ENCODE data around the gene R3HDM2.
"Not testable (repeated sequence)": the region's sequence is repeated elsewhere in the genome, so short reads cannot be mapped to it uniquely, and the experiment has no call there.

The R3HDM2 gene

DNA sequence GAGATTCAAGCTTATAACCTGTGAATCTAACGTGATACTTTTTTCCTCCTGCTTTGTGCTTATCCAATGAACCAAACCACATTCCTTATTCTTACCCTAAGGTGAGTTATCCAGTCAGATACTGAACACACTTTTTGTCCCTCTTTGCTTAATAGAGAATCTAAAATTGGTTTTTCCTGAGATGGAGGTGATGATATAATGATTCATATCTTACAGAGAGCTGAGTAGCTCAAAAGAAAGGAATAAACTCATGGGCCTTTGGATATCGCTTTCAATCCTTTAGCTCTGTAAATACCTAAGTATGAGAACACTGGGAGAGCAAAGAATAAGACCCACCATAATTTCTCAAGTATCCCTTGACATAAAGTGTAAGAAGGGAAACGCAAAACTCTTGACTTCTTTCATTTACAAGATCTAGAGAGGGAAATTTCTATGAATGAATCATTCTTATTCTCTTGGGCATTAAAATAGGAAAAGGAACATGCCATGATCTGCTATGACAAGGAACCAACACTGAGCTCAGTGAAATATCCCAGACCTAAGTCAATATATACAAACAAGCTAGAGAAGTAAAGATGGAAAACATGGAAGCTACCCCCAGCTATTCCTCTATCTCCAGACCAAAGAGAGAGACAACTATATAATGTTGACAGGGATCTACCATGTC is 98.1 kb downstream of the R3HDM2 start:
- Mint-ChIP-seq H3K27me3 (no peaks in the 10 kb centered on the region), H3K4me1 (ENCODE audit: low read depth) (peaks cover 3% of the 10 kb centered on the region), H3K4me3 (no peak overlapping the region), H3K9me3 (no peaks in the 10 kb centered on the region), H3K27ac (no peak overlapping the region), H3K36me3 (ENCODE audit: low read depth) (peaks cover 22% of the 10 kb centered on the region)

DNA sequence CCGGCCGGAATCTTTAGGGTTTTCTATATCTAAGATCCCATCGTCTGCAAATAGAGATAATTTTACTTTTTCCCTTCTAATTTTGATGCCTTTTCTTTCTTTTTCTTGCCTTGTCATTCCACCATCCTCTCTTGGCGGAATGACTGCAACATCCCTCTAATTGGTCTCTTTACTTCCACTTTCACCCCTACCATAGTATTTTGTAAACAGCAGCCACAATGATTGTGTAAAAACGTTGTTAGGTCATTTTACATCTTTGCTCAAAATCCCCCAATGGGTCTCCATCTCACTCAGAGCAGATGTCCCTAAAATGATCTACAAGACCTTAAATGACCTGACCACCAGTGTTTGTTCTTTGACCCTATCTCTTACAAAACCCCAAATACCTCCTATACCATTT is 99.9 kb downstream of the R3HDM2 start:
- Mint-ChIP-seq H3K4me3 (no peak overlapping the region), H3K36me3 (ENCODE audit: low read depth) (peaks cover 19% of the 10 kb centered on the region), H3K9me3 (no peaks in the 10 kb centered on the region), H3K27me3 (no peaks in the 10 kb centered on the region), H3K27ac (no peak overlapping the region), H3K4me1 (ENCODE audit: low read depth) (peaks cover 3% of the 10 kb centered on the region)

DNA sequence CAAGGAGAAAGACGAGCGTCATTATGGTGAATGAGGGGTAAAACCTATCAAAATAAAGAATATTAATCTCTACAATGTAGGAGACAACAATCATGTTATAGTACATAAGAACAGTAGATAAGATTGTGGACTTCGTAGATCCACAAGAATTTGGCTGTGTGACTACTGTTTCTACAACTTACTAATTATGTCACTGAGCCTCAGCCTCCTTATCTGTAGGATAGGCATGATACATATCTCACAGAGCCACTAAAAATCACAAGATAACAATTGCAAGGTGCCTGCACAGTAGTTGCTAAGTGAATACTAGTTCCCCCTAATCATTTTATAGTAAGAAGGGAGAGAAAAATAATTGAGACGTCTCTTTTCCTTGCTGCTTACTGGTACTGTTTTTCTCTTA is 101.6 kb downstream of the R3HDM2 start:
- Mint-ChIP-seq H3K4me3 (no peak overlapping the region), H3K27ac (no peak overlapping the region)

DNA sequence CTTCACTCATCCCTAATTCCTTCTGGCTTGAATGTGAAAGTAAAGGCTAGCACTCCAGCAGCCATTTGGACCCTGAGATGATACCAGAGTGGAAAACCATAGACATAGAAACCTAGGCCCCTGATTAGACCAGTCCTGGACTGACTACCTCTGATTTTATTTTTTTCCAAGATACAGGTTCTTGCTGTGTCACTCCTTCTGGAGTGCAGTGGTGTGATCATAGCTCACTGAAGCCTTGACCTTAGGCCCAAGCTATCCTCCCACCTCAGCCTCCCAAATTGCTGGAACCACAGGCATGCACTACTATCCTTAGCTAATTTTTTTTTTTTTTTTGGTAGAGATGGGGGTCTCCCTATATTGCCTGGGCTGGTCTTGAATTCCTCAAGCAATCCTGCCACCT is 105.4 kb downstream of the R3HDM2 start:
- no peak overlapping the region for H3K4me3 Mint-ChIP-seq
- no peak overlapping the region for H3K27ac Mint-ChIP-seq
- no peaks in the 10 kb centered on the region for H3K9me3 Mint-ChIP-seq
- no peaks in the 10 kb centered on the region for H3K27me3 Mint-ChIP-seq
- H3K4me1 Mint-ChIP-seq (ENCODE audit: low read depth) = no peaks in the 10 kb centered on the region
- H3K36me3 Mint-ChIP-seq (ENCODE audit: low read depth) = peaks cover 10% of the 10 kb centered on the region

More for the DNA sequence above, 101.6 kb downstream of the R3HDM2 start:
- Mint-ChIP-seq H3K27me3 (no peaks in the 10 kb centered on the region), H3K4me1 (ENCODE audit: low read depth) (peaks cover 3% of the 10 kb centered on the region), H3K9me3 (no peaks in the 10 kb centered on the region), H3K36me3 (ENCODE audit: low read depth) (peaks cover 19% of the 10 kb centered on the region)

DNA sequence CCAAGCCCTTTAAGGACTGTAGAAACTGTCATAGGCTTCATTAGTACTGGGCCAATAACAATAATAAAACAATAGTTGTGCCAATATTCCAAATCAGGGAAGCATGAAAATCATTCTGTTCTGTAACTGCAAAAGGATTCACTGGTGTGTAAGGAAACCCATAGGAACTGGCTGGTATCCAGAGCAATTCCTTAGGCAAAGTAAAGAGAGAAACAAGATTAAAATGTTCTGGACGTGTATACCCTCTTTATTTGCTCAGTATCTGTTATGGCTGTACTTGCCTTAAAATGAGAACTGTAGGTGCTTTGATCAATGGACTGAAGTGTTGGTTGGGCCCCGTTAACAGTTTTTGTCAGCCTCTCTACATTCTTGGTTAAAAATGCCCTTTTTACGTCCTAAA is 107.4 kb downstream of the R3HDM2 start:
- H3K27me3 Mint-ChIP-seq = no peaks in the 10 kb centered on the region
- H3K4me1 Mint-ChIP-seq (ENCODE audit: low read depth) = no peaks in the 10 kb centered on the region
- H3K36me3 Mint-ChIP-seq (ENCODE audit: low read depth) = peaks cover 10% of the 10 kb centered on the region
- no peak overlapping the region for H3K4me3 Mint-ChIP-seq
- H3K9me3 Mint-ChIP-seq = no peaks in the 10 kb centered on the region
- H3K27ac Mint-ChIP-seq = no peak overlapping the region

DNA sequence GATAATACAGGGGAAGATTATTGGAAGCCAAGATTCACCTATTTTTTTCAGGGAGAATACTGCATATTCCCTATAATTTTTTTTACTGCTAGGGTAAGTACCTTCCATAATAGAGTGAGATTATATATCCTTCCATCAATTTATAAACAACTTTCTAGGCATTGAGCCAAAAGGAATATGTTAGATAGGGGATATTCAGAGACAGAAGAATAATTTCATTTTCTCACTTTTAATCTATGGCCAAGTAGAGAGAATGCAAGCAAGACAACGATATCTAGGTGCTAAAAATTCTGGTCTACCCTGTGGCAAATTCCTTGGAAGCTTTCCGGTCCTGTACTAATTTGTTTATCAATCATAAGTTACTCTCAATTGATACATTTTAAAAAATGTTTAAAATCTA is 110.2 kb downstream of the R3HDM2 start:
- Mint-ChIP-seq H3K27me3 (no peaks in the 10 kb centered on the region), H3K9me3 (no peaks in the 10 kb centered on the region), H3K4me3 (no peak overlapping the region), H3K27ac (no peak overlapping the region), H3K36me3 (ENCODE audit: low read depth) (no peaks in the 10 kb centered on the region), H3K4me1 (ENCODE audit: low read depth) (no peaks in the 10 kb centered on the region)

DNA sequence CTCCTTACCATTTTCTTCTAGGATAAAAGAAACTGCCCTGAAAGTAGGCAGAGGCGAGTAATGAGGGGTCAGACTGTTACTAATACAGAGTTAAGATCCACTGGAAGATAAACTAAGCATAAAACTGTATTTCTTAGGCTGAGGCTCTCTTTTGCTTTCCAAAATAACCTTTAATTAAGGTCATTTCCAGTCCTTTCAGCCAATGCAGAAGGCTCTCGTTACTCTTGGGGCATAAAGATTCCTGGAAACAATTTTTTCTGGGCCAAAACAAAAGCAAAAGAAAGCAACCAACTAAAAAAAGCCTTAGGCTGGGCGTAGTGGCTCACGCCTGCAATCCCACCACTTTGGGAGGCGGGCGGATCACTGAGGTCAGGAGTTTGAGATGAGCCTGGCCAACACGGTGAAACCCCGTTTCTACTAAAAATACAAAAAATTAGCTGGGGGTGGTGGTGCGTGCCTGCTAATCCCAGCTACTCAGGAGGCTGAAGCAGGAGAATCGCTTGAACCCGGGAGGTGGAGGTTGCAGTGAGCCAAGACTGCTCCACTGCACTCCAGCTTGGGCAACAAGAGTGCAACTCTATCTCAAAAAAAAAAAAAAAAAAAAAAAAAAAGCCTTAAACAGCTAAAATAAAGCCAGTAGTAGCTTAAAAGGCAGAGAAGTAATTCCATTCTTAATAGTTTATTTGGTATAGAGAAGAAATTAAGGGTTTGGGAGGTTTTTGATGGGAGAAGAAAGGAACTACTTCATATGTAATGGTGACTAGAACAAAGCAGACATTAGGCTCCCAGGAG is 111.0 kb downstream of the R3HDM2 start:
- Mint-ChIP-seq H3K9me3 (no peaks in the 10 kb centered on the region), H3K27me3 (no peaks in the 10 kb centered on the region), H3K27ac (no peak overlapping the region), H3K4me1 (ENCODE audit: low read depth) (no peaks in the 10 kb centered on the region), H3K4me3 (no peak overlapping the region), H3K36me3 (ENCODE audit: low read depth) (no peaks in the 10 kb centered on the region)

DNA sequence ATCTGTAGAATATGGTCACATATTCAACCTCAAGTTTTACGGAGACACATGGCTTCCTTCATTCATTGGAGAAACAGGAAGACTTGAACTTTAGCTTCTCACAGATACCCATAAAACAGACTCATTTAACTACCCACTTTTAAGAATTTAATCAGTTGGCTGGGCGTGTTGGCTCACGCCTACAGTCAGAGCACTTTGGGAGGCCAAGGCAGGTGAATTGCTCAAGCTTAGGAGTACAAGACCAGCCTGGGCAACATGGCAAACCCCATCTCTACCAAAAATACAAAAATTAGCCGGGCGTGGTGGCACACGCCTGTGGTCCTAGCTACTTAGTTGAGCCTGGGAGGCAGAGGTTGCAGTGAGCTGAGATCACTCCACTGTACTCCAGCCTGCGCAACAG is 115.2 kb downstream of the R3HDM2 start:
- no peaks in the 10 kb centered on the region for H3K9me3 Mint-ChIP-seq

DNA sequence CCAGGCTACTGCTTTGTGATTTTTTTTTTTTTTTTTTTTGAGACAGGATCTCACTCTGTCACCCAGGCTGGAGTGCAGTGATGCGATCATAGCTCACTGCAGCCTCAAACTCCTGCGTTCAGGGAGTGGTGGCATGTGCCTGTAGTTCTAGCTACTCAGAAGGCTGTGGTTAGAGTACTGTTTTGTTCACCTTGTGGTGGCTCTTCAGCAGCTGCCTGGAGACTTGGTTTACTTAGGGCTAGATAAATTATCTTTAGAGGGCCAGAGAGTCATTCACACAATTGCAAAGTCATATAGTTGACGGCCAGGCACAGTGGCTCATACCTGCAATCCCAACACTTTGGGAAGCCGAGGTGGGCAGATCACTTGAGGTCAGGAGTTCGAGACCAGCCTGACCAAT is 118.6 kb downstream of the R3HDM2 start:
- H3K4me1 Mint-ChIP-seq (ENCODE audit: low read depth); H3K4me3 Mint-ChIP-seq; H3K27me3 Mint-ChIP-seq; H3K9me3 Mint-ChIP-seq; H3K27ac Mint-ChIP-seq: not testable (repeated sequence)
- peaks cover 12% of the 10 kb centered on the region for H3K36me3 Mint-ChIP-seq (ENCODE audit: low read depth)

More for the DNA sequence above, 115.2 kb downstream of the R3HDM2 start:
- Mint-ChIP-seq H3K4me3 (no peak overlapping the region), H3K27me3 (no peaks in the 10 kb centered on the region), H3K27ac (no peak overlapping the region), H3K4me1 (ENCODE audit: low read depth) (no peaks in the 10 kb centered on the region), H3K36me3 (ENCODE audit: low read depth) (no peaks in the 10 kb centered on the region)

DNA sequence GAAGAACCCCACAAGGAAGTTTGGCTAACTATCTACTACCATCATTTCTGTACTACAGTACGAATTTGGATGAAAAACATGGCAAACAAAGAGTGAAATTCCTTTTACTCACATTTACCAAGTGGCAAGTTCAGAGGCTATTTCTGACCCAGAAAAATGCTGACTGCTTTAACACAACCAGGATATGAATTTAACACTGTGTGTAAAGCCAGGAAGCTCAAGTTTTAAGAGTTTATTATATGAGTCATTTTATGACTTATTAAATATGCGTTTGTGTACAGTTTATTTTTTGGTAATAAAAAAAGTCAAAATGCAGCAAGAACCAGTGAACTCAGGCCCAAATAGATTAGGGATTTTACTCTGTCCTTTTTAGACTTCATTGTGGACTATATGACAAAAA is 121.4 kb downstream of the R3HDM2 start:
- no peaks in the 10 kb centered on the region for H3K9me3 Mint-ChIP-seq
- no peaks in the 10 kb centered on the region for H3K27me3 Mint-ChIP-seq
- peak overlapping the region; percentile 7 for H3K27ac Mint-ChIP-seq
- H3K36me3 Mint-ChIP-seq (ENCODE audit: low read depth) = peaks cover 25% of the 10 kb centered on the region
- H3K4me3 Mint-ChIP-seq = no peak overlapping the region
- H3K4me1 Mint-ChIP-seq (ENCODE audit: low read depth) = no peaks in the 10 kb centered on the region

DNA sequence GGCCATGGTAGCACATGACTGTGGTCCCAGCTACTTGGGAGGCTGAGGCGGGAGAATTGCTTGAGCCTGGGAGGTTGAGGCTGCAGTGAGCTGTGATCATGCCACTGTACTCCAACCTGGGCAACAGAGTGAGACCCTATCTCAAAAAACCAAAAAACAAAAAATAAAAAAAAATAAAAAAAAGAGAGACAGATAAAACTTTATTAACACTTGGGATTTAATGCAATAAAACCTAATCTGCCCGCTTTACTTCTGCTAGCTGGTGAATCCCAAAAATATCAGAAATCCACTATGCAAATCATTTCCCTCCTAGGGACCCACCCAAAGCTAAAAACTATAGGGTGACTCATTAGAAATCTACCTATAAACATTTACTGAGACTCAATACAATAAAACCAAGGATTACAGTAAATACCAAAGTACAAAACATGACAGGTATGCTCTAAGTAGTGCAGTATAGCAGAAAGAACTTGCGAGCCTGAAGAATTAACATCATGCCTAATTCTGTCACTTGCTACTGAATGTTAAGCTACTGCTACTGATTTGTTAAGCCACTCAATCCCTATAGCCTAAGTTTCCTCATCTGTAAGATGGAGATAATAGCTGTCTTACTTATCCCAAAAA is 129.8 kb downstream of the R3HDM2 start:
- H3K4me1 Mint-ChIP-seq (ENCODE audit: low read depth) = no peaks in the 10 kb centered on the region
- H3K4me3 Mint-ChIP-seq = no peak overlapping the region
- peaks cover 55% of the 10 kb centered on the region for H3K36me3 Mint-ChIP-seq (ENCODE audit: low read depth)
- no peak overlapping the region for H3K27ac Mint-ChIP-seq
- no peaks in the 10 kb centered on the region for H3K27me3 Mint-ChIP-seq
- H3K9me3 Mint-ChIP-seq = no peaks in the 10 kb centered on the region

DNA sequence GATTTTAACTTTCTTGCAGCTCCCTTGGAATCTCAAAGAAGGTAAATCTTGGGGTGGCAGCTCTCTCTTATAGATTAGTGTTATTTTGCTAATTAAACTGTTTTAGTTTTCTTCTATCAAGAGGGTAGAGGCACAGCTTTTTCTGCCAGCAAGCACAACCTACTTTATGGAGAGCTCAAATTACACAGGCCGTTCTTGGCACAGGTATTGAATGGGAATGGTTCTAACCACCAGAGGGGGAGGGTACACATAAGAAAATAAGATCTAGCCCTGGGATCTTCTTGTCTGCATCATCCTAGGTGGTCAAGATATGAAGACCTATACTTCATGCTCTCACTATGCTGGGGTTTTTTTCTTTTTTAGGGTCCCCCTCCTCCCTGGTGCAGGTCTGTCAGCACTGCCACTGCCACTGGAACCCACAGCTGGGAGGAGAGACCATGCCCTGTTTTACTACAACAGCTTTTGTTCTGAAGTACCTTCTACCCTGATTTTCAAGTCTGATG is 131.3 kb downstream of the R3HDM2 start:
- Mint-ChIP-seq H3K27ac (no peak overlapping the region), H3K4me1 (ENCODE audit: low read depth) (no peaks in the 10 kb centered on the region), H3K27me3 (no peaks in the 10 kb centered on the region), H3K9me3 (no peaks in the 10 kb centered on the region), H3K36me3 (ENCODE audit: low read depth) (peaks cover 55% of the 10 kb centered on the region), H3K4me3 (no peak overlapping the region)

DNA sequence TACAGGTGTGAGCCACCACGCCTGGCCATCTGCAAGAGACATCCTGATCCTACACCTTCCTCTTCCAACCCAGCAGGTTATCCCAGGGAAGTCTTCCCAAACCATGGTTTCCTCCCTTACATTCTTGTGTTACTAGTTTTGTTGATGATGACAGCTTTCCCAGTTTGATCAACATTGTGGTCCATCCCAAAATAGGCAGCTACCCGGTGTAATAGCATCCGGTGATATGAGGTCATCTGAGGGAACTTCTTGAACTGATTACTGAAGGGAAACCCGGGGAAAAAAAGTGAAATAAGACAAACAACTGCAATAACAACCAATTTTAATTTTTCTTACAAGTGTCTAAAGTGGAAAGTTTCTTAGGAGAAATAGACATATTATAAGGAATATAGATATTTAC is 134.6 kb downstream of the R3HDM2 start:
- Mint-ChIP-seq H3K4me3 (no peak overlapping the region), H3K4me1 (ENCODE audit: low read depth) (no peaks in the 10 kb centered on the region), H3K27me3 (no peaks in the 10 kb centered on the region), H3K27ac (no peak overlapping the region), H3K36me3 (ENCODE audit: low read depth) (peaks cover 72% of the 10 kb centered on the region), H3K9me3 (no peaks in the 10 kb centered on the region)

DNA sequence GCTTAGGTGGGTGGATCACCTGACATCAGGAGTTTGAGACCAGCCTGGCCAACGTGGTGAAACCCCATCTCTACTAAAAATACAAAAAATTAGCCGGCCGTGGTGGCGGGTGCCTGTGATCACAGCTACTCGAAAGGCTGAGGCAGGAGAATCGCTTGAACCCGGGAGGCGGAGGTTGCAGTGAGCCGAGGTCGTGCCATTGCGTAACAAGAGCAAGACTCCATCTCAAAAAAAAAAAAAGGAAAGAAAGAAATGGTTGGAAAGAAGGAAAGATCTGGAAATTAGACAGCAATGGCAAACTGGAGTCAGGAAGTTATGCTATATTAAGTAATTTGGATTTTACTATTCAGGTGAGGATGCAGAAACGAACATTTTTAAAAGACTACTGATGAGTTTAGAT is 148.8 kb downstream of the R3HDM2 start:
- H3K4me3 Mint-ChIP-seq, H3K27ac Mint-ChIP-seq, H3K27me3 Mint-ChIP-seq, H3K9me3 Mint-ChIP-seq: not testable (repeated sequence)
- Mint-ChIP-seq H3K36me3 (ENCODE audit: low read depth) (peaks cover 56% of the 10 kb centered on the region), H3K4me1 (ENCODE audit: low read depth) (peaks cover 24% of the 10 kb centered on the region)

Data from stimulated activated naive CD8-positive, alpha-beta T cell treated with anti-CD3 and anti-CD28 coated beads, Interleukin-15, Interleukin-2, amounts not matched to agents 100 ng/mL and 50 ng/mL, for 24 hours (primary cell).